ENCODE results near the gene SPAG16. TPM values are rescaled to one million over a fixed set of nuclear protein-coding genes. Genes with fewer than 3 reads are reported as not detected.

The SPAG16 gene
- total RNA-seq, 1 experiment from 2014 or later = 16.0 TPM

DNA sequence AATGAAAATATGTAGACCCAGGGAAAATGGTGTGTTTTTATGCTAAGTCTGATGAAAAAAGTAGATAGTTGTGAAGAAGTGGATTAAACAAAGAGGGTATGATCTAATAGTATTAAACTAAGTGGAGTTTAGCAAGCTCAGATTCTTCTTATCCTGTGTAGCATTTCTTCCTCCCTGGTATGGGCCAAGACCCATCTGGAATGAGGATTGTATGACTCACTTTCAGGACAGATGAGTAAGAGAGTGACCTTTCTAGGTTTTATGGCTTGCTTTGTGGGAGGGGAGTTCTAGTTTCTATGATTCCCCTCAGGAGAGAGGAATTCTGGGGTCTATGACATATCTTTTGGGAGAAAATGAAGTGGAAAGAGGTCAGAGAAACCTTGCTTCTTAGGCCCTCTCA lies 550.1 kb downstream of the SPAG16 start:
- H3K4me1 Mint-ChIP-seq = no peaks in the 10 kb centered on the region
- no peak for DNase-seq (ENCODE audit: low spot score)
- POLR2A ChIA-PET = no interaction called here
- H3K4me3 Mint-ChIP-seq = no peak overlapping the region
- H3K27me3 Mint-ChIP-seq (ENCODE audit: low read depth) = no peaks in the 10 kb centered on the region
- CTCF ChIA-PET = no interaction called here
- no peak for ATAC-seq
- peaks cover 10% of the 10 kb centered on the region for H3K9me3 Mint-ChIP-seq
- no peak for TF ChIP-seq KAT7 (CRISPR knock-in tag; IDR thresholded peaks at IDR 0.05; ENCODE audit: borderline replicate concordance)
- TF ChIP-seq, protein P1, sequence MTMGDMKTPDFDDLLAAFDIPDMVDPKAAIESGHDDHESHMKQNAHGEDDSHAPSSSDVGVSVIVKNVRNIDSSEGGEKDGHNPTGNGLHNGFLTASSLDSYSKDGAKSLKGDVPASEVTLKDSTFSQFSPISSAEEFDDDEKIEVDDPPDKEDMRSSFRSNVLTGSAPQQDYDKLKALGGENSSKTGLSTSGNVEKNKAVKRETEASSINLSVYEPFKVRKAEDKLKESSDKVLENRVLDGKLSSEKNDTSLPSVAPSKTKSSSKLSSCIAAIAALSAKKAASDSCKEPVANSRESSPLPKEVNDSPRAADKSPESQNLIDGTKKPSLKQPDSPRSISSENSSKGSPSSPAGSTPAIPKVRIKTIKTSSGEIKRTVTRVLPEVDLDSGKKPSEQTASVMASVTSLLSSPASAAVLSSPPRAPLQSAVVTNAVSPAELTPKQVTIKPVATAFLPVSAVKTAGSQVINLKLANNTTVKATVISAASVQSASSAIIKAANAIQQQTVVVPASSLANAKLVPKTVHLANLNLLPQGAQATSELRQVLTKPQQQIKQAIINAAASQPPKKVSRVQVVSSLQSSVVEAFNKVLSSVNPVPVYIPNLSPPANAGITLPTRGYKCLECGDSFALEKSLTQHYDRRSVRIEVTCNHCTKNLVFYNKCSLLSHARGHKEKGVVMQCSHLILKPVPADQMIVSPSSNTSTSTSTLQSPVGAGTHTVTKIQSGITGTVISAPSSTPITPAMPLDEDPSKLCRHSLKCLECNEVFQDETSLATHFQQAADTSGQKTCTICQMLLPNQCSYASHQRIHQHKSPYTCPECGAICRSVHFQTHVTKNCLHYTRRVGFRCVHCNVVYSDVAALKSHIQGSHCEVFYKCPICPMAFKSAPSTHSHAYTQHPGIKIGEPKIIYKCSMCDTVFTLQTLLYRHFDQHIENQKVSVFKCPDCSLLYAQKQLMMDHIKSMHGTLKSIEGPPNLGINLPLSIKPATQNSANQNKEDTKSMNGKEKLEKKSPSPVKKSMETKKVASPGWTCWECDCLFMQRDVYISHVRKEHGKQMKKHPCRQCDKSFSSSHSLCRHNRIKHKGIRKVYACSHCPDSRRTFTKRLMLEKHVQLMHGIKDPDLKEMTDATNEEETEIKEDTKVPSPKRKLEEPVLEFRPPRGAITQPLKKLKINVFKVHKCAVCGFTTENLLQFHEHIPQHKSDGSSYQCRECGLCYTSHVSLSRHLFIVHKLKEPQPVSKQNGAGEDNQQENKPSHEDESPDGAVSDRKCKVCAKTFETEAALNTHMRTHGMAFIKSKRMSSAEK (CRISPR knock-in tag; IDR thresholded peaks at IDR 0.05; ENCODE audit: borderline replicate concordance) = no peak
- TF ChIP-seq ZNF232 (CRISPR knock-in tag; IDR thresholded peaks at IDR 0.05) = no peak
- TF ChIP-seq, protein P2, sequence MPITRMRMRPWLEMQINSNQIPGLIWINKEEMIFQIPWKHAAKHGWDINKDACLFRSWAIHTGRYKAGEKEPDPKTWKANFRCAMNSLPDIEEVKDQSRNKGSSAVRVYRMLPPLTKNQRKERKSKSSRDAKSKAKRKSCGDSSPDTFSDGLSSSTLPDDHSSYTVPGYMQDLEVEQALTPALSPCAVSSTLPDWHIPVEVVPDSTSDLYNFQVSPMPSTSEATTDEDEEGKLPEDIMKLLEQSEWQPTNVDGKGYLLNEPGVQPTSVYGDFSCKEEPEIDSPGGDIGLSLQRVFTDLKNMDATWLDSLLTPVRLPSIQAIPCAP (CRISPR knock-in tag; IDR thresholded peaks at IDR 0.05) = no peak
- no peak for TF ChIP-seq NFATC4 (CRISPR knock-in tag; IDR thresholded peaks at IDR 0.05)
- TF ChIP-seq CBFB (CRISPR knock-in tag; IDR thresholded peaks at IDR 0.05; ENCODE audit: low read depth) = no peak
- TF ChIP-seq SOX15 (CRISPR knock-in tag; IDR thresholded peaks at IDR 0.05) = no peak
- TF ChIP-seq SMAD3 (CRISPR knock-in tag; IDR thresholded peaks at IDR 0.05; ENCODE audit: borderline replicate concordance) = no peak
- TF ChIP-seq NR2C2 (CRISPR knock-in tag; IDR thresholded peaks at IDR 0.05) = no peak
- TF ChIP-seq NFE2L1 (CRISPR knock-in tag; IDR thresholded peaks at IDR 0.05) = no peak
- no peak for TF ChIP-seq ELF4 (CRISPR knock-in tag; IDR thresholded peaks at IDR 0.05; ENCODE audit: low read depth)
- TF ChIP-seq FOXK1 (CRISPR knock-in tag; IDR thresholded peaks at IDR 0.05) = no peak
- TF ChIP-seq ZNF317 (CRISPR knock-in tag; IDR thresholded peaks at IDR 0.05; ENCODE audit: borderline replicate concordance, low read depth) = no peak
- TF ChIP-seq HMGA2 (CRISPR knock-in tag; IDR thresholded peaks at IDR 0.05) = no peak
- TF ChIP-seq, protein P3, sequence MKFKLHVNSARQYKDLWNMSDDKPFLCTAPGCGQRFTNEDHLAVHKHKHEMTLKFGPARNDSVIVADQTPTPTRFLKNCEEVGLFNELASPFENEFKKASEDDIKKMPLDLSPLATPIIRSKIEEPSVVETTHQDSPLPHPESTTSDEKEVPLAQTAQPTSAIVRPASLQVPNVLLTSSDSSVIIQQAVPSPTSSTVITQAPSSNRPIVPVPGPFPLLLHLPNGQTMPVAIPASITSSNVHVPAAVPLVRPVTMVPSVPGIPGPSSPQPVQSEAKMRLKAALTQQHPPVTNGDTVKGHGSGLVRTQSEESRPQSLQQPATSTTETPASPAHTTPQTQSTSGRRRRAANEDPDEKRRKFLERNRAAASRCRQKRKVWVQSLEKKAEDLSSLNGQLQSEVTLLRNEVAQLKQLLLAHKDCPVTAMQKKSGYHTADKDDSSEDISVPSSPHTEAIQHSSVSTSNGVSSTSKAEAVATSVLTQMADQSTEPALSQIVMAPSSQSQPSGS (CRISPR knock-in tag; IDR thresholded peaks at IDR 0.05; ENCODE audit: borderline replicate concordance, low read depth) = no peak
- TF ChIP-seq MYBL2 (CRISPR knock-in tag; IDR thresholded peaks at IDR 0.05) = no peak
- TF ChIP-seq, protein P4, sequence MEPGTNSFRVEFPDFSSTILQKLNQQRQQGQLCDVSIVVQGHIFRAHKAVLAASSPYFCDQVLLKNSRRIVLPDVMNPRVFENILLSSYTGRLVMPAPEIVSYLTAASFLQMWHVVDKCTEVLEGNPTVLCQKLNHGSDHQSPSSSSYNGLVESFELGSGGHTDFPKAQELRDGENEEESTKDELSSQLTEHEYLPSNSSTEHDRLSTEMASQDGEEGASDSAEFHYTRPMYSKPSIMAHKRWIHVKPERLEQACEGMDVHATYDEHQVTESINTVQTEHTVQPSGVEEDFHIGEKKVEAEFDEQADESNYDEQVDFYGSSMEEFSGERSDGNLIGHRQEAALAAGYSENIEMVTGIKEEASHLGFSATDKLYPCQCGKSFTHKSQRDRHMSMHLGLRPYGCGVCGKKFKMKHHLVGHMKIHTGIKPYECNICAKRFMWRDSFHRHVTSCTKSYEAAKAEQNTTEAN (CRISPR knock-in tag; IDR thresholded peaks at IDR 0.05) = no peak
- TF ChIP-seq TCF7 (CRISPR knock-in tag; IDR thresholded peaks at IDR 0.05; ENCODE audit: low read depth) = no peak
- no peak overlapping the region for H3K27ac Mint-ChIP-seq
- no peaks in the 10 kb centered on the region; the same call in 1 of the 2 replicates for H3K36me3 Mint-ChIP-seq

DNA sequence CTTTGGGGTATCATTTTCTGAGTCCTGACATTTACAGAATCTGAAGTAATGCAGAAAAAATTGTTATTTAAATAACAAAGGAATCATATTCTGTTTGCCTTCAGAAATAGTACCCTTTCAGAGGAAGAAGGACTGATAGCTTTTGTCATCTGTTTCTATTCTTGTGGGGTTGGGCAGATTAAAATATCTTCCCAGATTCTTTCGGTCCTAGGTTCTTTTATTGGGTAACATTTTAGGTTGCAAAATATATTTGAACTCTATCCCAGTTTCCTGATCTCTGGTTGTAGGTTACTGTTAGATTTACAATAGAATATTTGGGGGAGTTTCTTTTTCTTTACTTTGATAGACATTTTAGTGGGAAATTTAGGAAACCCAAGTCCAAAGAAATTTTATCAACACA lies 550.5 kb downstream of the SPAG16 start:
- no peaks in the 10 kb centered on the region for H3K4me1 Mint-ChIP-seq
- DNase-seq (ENCODE audit: low spot score) (no peak), ATAC-seq (no peak)
- no peaks in the 10 kb centered on the region for H3K27me3 Mint-ChIP-seq (ENCODE audit: low read depth)
- H3K27ac Mint-ChIP-seq = no peak overlapping the region
- no peaks in the 10 kb centered on the region; the same call in 1 of the 2 replicates for H3K36me3 Mint-ChIP-seq
- peaks cover 7% of the 10 kb centered on the region for H3K9me3 Mint-ChIP-seq
- POLR2A ChIA-PET = no interaction called here
- no peak overlapping the region for H3K4me3 Mint-ChIP-seq
- CTCF ChIA-PET = no interaction called here
- no peak for TF ChIP-seq NFATC4 (CRISPR knock-in tag; IDR thresholded peaks at IDR 0.05)
- TF ChIP-seq GABPB1 (CRISPR knock-in tag; IDR thresholded peaks at IDR 0.05) = no peak
- TF ChIP-seq SOX15 (CRISPR knock-in tag; IDR thresholded peaks at IDR 0.05) = no peak
- TF ChIP-seq ZBTB21 (CRISPR knock-in tag; IDR thresholded peaks at IDR 0.05; ENCODE audit: borderline replicate concordance) = no peak
- TF ChIP-seq ZNF219 (CRISPR knock-in tag; IDR thresholded peaks at IDR 0.05; ENCODE audit: borderline replicate concordance) = no peak
- TF ChIP-seq, protein P5, sequence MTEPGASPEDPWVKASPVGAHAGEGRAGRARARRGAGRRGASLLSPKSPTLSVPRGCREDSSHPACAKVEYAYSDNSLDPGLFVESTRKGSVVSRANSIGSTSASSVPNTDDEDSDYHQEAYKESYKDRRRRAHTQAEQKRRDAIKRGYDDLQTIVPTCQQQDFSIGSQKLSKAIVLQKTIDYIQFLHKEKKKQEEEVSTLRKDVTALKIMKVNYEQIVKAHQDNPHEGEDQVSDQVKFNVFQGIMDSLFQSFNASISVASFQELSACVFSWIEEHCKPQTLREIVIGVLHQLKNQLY (CRISPR knock-in tag; IDR thresholded peaks at IDR 0.05) = no peak
- TF ChIP-seq, protein P6, sequence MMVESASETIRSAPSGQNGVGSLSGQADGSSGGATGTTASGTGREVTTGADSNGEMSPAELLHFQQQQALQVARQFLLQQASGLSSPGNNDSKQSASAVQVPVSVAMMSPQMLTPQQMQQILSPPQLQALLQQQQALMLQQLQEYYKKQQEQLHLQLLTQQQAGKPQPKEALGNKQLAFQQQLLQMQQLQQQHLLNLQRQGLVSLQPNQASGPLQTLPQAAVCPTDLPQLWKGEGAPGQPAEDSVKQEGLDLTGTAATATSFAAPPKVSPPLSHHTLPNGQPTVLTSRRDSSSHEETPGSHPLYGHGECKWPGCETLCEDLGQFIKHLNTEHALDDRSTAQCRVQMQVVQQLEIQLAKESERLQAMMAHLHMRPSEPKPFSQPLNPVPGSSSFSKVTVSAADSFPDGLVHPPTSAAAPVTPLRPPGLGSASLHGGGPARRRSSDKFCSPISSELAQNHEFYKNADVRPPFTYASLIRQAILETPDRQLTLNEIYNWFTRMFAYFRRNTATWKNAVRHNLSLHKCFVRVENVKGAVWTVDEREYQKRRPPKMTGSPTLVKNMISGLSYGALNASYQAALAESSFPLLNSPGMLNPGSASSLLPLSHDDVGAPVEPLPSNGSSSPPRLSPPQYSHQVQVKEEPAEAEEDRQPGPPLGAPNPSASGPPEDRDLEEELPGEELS (CRISPR knock-in tag; IDR thresholded peaks at IDR 0.05) = no peak
- TF ChIP-seq ZNF416 (CRISPR knock-in tag; IDR thresholded peaks at IDR 0.05) = no peak
- TF ChIP-seq, protein P7, sequence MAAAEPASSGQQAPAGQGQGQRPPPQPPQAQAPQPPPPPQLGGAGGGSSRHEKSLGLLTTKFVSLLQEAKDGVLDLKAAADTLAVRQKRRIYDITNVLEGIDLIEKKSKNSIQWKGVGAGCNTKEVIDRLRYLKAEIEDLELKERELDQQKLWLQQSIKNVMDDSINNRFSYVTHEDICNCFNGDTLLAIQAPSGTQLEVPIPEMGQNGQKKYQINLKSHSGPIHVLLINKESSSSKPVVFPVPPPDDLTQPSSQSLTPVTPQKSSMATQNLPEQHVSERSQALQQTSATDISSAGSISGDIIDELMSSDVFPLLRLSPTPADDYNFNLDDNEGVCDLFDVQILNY (CRISPR knock-in tag; IDR thresholded peaks at IDR 0.05) = no peak
- TF ChIP-seq FOXJ3 (CRISPR knock-in tag; IDR thresholded peaks at IDR 0.05; ENCODE audit: borderline replicate concordance) = no peak
